A673 (cell line): Measurements from ENCODE around the gene TRPM4.

Experiments
- EZH2 ChIP-seq: fragments of 200-600 bp; sonication (generic); IDR thresholded peaks from 2 replicates; pipeline ENCODE4 v1.6.1; 2017; ENCODE audit warnings: borderline replicate concordance, low read depth, mild to moderate bottlenecking, mixed read lengths, antibody characterized with exemption, low read length; ENCODE audit not compliant: poor library complexity, severe bottlenecking
- TF ChIP-seq, protein P1 (sequence below): fragments of 300-800, 200-600 bp; sonication (generic); conservative IDR thresholded peaks from 2 replicates; pipeline ENCODE4 v1.5.1; 2017; ENCODE audit warnings: low read depth, mild to moderate bottlenecking, antibody characterized with exemption, low read length, moderate library complexity, mixed read lengths

DNA sequence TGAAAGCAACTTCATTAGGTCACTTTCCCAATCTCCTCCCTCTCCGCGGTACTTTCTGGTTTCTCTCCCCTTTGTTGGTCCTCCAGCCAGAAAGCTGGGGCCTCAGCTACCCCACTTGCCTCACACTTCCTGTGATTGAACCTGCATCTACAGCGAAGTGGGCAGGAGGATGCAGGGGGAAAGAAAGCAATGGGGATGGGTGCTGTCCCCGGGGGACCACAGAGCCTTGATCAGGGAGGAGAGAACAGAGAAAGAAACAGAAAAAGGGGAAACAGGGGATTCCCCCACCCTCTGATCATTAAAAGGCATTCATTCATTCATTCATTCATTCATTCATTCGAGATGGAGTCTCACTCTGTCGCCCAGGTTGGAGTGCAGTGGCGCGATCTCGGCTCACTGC, 74.2 kb downstream of the TRPM4 start:
- TF ChIP-seq EZH2: no peak
- TF ChIP-seq, protein P1, sequence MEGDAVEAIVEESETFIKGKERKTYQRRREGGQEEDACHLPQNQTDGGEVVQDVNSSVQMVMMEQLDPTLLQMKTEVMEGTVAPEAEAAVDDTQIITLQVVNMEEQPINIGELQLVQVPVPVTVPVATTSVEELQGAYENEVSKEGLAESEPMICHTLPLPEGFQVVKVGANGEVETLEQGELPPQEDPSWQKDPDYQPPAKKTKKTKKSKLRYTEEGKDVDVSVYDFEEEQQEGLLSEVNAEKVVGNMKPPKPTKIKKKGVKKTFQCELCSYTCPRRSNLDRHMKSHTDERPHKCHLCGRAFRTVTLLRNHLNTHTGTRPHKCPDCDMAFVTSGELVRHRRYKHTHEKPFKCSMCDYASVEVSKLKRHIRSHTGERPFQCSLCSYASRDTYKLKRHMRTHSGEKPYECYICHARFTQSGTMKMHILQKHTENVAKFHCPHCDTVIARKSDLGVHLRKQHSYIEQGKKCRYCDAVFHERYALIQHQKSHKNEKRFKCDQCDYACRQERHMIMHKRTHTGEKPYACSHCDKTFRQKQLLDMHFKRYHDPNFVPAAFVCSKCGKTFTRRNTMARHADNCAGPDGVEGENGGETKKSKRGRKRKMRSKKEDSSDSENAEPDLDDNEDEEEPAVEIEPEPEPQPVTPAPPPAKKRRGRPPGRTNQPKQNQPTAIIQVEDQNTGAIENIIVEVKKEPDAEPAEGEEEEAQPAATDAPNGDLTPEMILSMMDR: no peak
